Amniotic stem cell (primary cell): ENCODE results near the gene TSPEAR.

Experiments used
- DNase-seq: peaks from one replicate; lab custom pipeline; 2025; lab: John Stamatoyannopoulos, UW

The TSPEAR gene

DNA sequence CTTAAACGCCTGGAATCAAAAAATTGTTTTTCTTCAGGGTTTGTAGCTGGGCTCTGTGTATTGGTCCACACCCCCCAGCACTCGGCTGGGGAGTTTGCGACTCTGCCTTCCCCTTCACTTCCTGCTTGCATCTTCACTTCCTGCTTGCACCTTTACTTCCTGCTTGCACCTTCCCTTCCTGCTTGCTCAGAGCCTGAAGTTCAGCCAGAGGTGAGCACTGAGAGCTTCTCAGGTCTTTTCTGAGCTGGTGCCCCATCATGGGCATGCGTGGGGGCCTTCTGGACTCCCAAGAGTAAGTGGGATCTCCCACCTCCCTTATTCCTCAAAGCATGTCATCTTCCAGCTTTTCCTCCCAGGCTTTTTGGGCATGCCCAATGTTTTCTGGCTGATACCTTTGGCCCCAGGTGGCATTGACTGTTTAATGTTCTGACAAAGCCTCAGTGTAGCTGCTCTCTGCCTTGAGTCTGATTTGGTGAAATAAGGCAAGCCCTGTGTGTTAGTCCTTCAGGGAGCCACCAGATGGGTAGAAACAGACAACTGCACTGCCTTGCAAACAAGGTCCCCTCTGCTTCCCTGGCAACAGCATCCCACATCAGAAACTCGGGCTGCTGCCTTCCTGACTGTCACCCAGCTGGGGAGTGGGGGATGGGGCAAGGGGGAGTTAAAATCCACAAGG, 163.6 kb downstream of the TSPEAR start:
- DNase-seq, result no peak

- no peak for DNase-seq
Observed at GRCh38 chr21:44544566-44544965, 166.8 kb downstream of the TSPEAR start.

GRCh38 chr21:44542716-44543115, 168.7 kb downstream of the TSPEAR start:
- DNase-seq, result no peak

- no peak for DNase-seq
Observed at GRCh38 chr21:44540741-44541288, 170.6 kb downstream of the TSPEAR start.

- no peak for DNase-seq
Observed at GRCh38 chr21:44539991-44540666, 171.2 kb downstream of the TSPEAR start, which contains the start of gene KRTAP10-1. TSS of gene KRTAP10-1 (minus strand) at chr21:44540195. CDS start at chr21:44540150, 45 bp downstream.

GRCh38 chr21:44539046-44539445, 172.3 kb downstream of the TSPEAR start:
- no peak for DNase-seq

GRCh38 chr21:44537930-44538911, 173.2 kb downstream of the TSPEAR start:
- no peak for DNase-seq

GRCh38 chr21:44535963-44536362, 175.4 kb downstream of the TSPEAR start:
- DNase-seq, result no peak

- DNase-seq, result no peak
Observed at GRCh38 chr21:44534688-44535087, 176.7 kb downstream of the TSPEAR start.

DNA sequence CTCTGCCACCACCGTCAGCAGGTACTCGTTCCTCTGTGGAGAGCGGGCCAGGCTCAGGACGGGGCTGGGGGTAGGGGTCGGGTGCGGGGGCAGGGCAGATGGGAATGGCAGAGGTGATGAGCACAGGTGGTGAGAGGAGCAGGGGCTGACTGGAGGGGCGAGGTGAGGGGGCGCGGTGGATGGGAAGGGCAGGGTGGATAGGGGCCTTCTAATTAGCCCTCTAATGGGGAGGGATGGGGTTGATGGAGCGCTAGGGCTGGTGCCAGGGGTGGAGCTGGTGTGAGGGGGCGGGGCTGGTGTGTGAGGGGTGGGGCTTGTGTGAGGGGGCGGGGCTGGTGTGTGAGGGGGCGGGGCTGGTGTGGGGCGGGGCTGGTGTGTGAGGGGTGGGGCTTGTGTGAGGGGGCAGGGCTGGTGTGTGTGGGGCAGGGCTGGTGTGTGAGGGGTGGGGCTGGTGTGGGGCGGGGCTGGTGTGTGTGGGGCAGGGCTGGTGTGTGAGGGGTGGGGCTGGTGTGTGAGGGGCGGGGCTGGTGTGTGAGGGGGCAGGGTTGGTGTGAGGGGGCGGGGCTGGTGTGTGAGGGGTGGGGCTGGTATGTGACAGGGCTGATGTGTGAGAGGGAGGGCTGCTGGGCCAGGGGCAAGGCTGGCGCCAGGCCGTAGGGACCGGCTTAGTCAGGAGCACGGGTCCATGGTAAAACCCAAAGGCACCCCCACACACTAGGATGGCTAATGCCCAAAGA, 177.3 kb downstream of the TSPEAR start:
- DNase-seq, result no peak

DNA sequence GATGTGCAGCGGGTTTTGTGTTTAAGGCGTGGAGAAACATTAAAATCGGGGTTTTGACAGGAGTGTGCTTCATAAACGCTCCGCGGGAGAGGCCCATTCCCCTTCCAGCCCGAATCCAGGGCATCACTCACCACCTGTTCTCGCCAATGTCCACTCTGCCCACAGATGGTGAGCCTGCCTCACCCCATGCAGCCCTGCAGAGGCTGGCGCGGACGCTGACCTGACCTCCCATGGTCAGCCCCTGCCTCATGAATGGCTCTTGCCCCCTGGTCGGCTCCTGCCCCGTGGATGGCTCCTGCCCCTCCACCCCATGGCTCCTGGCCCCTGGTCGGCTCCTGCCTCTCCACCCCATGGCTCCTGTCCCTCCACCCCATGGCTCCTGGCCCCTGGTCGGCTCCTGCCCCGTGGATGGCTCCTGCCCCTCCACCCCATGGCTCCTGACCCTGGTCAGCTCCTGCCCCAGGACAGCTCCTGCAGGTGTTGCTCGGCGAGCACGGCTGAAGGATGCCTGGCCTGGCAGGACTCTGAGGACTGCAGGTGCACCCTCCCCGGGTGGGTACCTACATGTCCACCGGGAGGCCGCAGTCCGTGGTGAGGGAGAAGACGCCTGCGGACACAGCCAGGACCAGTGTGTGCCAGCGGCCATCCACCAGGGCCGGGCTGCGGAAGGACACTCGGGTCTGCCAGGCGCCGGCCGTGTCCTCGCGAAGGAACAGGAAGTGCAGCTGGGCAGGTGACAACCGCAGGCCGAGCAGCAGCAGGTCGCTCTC, 178.1 kb downstream of the TSPEAR start:
- no peak for DNase-seq

DNA sequence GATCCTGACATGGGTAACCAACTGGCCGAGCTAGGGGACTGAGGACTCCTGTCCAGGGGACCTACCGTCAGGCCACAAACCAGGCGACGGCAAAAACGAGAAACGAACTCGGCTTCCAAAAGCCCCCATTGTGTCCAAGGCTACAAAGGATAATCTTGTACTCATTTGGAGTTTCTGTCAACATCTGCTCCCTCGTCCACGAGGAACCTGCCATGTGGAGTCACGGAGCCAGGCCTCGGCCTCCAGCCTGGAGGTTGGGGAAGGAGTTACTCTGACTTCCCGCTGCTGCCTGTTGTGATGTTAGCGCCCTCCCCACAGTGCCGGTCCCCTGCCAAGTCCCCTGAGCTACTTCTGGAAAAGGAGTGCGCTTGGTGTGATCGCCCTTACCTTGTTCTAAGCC, 178.7 kb downstream of the TSPEAR start:
- DNase-seq, result no peak

- DNase-seq, result no peak
Observed at GRCh38 chr21:44531606-44532564, 179.5 kb downstream of the TSPEAR start.

DNA sequence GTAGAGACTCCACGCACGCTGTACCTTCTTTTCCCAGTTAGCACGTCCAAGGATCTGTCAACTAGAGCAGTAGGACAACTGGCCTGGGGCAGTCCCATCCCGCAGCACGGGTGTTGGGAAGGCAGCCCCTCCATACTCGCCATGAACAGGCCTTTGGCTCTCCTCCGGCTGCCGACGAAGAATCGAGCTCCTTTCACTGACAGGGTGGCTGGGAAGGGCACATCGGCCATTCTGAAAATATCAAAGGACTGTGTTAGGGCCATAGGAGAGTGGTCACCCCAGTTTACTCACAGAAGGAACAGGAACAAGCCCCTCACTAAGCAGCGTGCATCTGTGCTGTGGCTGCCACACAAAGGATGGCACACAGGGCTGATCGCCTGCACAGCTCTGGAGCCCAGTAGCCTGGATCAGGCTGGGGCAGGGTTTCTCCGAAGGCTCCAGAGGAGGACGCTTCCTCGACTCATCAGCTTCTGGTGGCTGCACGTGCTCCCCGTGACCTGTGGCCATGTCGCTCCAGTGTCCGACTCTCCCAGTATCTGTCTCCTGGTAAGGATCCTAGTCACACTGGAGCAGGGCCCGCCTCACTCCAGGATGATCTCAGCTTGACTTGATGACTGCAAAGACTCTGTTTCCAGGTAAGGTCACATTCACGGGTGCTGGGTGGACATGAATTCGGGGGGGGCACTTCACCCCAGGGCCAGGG, 180.3 kb downstream of the TSPEAR start:
- DNase-seq, result no peak

DNA sequence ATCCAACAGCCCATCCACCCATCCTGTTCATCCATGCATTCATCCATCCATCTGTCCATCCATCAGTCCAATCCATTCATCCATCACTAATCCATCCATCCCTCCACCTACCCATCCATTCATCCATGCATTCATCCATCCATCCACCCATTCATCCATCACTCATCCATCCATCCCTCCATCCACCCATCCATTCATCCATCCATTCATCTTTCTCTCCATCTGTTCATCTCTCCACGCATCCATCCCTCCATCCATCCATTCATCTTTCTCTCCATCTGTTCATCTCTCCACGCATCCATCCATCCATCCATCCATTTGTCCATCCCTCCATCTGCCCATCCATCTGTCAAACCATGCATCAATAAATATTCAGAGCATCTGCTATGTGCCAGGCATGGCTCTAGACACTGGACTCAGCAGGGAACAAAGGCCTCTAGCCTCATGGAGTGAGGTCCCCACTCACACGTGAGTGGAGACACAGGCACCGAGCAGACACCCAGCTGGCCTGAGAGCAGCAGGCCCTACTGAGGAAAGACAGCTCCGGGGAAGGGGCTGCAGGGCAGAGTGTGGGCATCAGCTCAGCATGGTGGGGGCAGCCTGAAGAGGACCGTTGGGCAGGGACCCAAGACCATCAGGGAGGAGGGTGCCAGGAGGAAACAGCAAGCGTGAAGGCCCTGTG, 181.0 kb downstream of the TSPEAR start:
- DNase-seq, result no peak

GRCh38 chr21:44529503-44530125, 181.8 kb downstream of the TSPEAR start:
- no peak for DNase-seq

DNA sequence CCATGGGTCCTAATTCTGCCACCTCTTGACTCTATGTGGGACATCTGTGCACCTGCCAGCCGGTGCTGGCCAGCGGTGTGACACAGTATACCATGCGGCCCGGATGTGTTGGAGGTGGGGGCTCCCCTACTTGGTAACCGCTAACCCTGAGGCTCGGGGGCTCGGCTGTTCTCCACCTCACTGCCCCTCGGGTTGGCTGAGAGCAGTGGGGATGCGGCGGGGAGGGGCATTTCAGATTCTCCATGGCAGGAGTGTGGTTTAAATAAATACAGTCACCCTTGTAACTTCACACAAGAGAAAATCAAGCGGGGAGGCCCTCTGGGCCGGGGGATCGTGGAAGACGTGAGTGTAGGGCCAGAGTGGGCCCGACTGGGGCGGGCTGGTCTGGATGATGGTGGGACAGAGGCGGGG, 182.4 kb downstream of the TSPEAR start:
- no peak for DNase-seq

- no peak for DNase-seq
Observed at GRCh38 chr21:44528634-44528995, 182.8 kb downstream of the TSPEAR start.
